Measurements from ENCODE around the gene NR1H2.

DNA sequence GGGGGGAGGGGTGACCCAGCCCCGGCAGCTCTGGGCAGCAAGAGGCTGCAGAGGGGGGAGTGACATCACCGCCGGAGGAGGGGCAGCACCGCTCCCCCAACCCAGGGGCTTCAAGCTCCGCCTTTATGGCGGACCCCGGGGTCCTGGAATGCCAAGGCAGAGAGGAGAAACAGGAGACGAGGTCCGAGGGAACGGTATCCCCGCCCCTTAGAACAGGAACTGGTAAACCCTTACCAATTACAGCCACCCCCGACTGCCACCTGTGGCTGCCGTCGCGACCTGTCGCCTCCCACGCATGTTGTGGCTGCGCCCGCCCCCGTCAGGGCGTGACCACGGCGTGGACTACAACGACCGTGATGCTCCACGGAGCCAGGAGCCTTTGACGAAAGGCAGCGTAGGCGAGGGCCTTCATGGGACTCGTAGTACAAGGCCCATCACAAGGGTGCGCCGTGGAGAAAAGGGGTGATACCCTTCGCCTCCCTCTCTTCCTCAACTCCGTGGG lies 43.0 kb upstream of the NR1H2 start:
- no peak for TF ChIP-seq POLR2A (IDR thresholded peaks at IDR 0.05)
- TF ChIP-seq, protein P1, sequence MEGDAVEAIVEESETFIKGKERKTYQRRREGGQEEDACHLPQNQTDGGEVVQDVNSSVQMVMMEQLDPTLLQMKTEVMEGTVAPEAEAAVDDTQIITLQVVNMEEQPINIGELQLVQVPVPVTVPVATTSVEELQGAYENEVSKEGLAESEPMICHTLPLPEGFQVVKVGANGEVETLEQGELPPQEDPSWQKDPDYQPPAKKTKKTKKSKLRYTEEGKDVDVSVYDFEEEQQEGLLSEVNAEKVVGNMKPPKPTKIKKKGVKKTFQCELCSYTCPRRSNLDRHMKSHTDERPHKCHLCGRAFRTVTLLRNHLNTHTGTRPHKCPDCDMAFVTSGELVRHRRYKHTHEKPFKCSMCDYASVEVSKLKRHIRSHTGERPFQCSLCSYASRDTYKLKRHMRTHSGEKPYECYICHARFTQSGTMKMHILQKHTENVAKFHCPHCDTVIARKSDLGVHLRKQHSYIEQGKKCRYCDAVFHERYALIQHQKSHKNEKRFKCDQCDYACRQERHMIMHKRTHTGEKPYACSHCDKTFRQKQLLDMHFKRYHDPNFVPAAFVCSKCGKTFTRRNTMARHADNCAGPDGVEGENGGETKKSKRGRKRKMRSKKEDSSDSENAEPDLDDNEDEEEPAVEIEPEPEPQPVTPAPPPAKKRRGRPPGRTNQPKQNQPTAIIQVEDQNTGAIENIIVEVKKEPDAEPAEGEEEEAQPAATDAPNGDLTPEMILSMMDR (IDR thresholded peaks at IDR 0.05): no peak

Measured in uterus (tissue), 2 donors.